ENCODE data around the gene ADAD2.
A peak's percentile ranks its signal among the peaks of the same experiment; 100 is the strongest.

Gene ADAD2

GRCh38 chr16:84224554-84224953, 33.6 kb downstream of the ADAD2 start:
- no peak for DNase-seq (ENCODE audit: low spot score)

GRCh38 chr16:84225126-84225525, 34.2 kb downstream of the ADAD2 start:
- no peak for DNase-seq (ENCODE audit: low spot score)

GRCh38 chr16:84225571-84225970, 34.6 kb downstream of the ADAD2 start:
- no peak for DNase-seq (ENCODE audit: low spot score)

- DNase-seq (ENCODE audit: low spot score) = no peak
Measured at GRCh38 chr16:84226026-84226425, 35.1 kb downstream of the ADAD2 start.

GRCh38 chr16:84227548-84227947, 36.6 kb downstream of the ADAD2 start:
- DNase-seq (ENCODE audit: low spot score) = no peak

GRCh38 chr16:84228256-84228838, 37.4 kb downstream of the ADAD2 start:
- DNase-seq (ENCODE audit: low spot score) = peak; percentile 95

- DNase-seq (ENCODE audit: low spot score) = no peak
Measured at GRCh38 chr16:84229471-84229870, 38.5 kb downstream of the ADAD2 start.

GRCh38 chr16:84232060-84232459, 41.1 kb downstream of the ADAD2 start:
- DNase-seq (ENCODE audit: low spot score) = no peak

GRCh38 chr16:84232969-84233368, 42.0 kb downstream of the ADAD2 start:
- no peak for DNase-seq (ENCODE audit: low spot score)

- DNase-seq (ENCODE audit: low spot score) = no peak
Measured at GRCh38 chr16:84233748-84234147, 42.8 kb downstream of the ADAD2 start.

- DNase-seq (ENCODE audit: low spot score) = no peak
Measured at GRCh38 chr16:84234321-84235241, 43.6 kb downstream of the ADAD2 start.

- DNase-seq (ENCODE audit: low spot score) = no peak
Measured at GRCh38 chr16:84236671-84237070, 45.7 kb downstream of the ADAD2 start.

- DNase-seq (ENCODE audit: low spot score) = no peak
Measured at GRCh38 chr16:84237994-84238750, 47.2 kb downstream of the ADAD2 start.

GRCh38 chr16:84239141-84239769, 48.3 kb downstream of the ADAD2 start:
- DNase-seq (ENCODE audit: low spot score) = no peak

GRCh38 chr16:84239909-84240308, 49.0 kb downstream of the ADAD2 start, which contains the start of gene KCNG4:
TSS of gene KCNG4 (minus strand) at chr16:84240012. CDS start at chr16:84237485, 2,527 bp downstream.
- DNase-seq (ENCODE audit: low spot score) = no peak

GRCh38 chr16:84240455-84240854, 49.5 kb downstream of the ADAD2 start:
- no peak for DNase-seq (ENCODE audit: low spot score)

- no peak for DNase-seq (ENCODE audit: low spot score)
Measured at GRCh38 chr16:84241778-84242177, 50.8 kb downstream of the ADAD2 start.

- no peak for DNase-seq (ENCODE audit: low spot score)
Measured at GRCh38 chr16:84242839-84243238, 51.9 kb downstream of the ADAD2 start.

GRCh38 chr16:84243732-84244131, 52.8 kb downstream of the ADAD2 start:
- no peak for DNase-seq (ENCODE audit: low spot score)

- DNase-seq (ENCODE audit: low spot score) = no peak
Measured at GRCh38 chr16:84244728-84245127, 53.8 kb downstream of the ADAD2 start.

- DNase-seq (ENCODE audit: low spot score) = no peak
Measured at GRCh38 chr16:84245956-84246678, 55.2 kb downstream of the ADAD2 start.

- DNase-seq (ENCODE audit: low spot score) = no peak
Measured at GRCh38 chr16:84246679-84247077, 55.7 kb downstream of the ADAD2 start.
